ENCODE results near the gene LGALS4. TPM values are rescaled to one million over a fixed set of nuclear protein-coding genes. Genes with fewer than 3 reads are reported as not detected.
A peak's percentile ranks its signal among the peaks of the same experiment; 100 is the strongest.
"Not testable (repeated sequence)": the region's sequence is repeated elsewhere in the genome, so short reads cannot be mapped to it uniquely, and the experiment has no call there.

The LGALS4 gene
- total and polyA plus RNA-seq, 9 donors = 0.67 to 45.5 (median 1.3) TPM

- Histone ChIP-seq H3K4me3 (ENCODE audit: low read length) (peak overlapping the region; percentile 43), H3K9me3 (replicated peaks; ENCODE audit: control insufficient read depth, low read depth, low read length) (no peaks in the 10 kb centered on the region), H3K27ac (ENCODE audit: low read length) (peak overlapping the region; percentile 69), H3K27me3 (ENCODE audit: control insufficient read depth, insufficient read depth, low read length) (no peaks in the 10 kb centered on the region), H3K36me3 (ENCODE audit: control insufficient read depth, insufficient read depth, low read length) (no peaks in the 10 kb centered on the region), H3K4me1 (ENCODE audit: control insufficient read depth, insufficient read depth, low read length) (peaks cover 8% of the 10 kb centered on the region)
- peak; percentile 93 for DNase-seq
- 7% methylated on average over 42 of the region's 42 CpGs for whole genome bisulfite sequencing (ENCODE audit: insufficient coverage)
Observed at GRCh38 chr19:38769635-38770211, 43.0 kb downstream of the LGALS4 start.

- Histone ChIP-seq H3K4me1 (ENCODE audit: control insufficient read depth, insufficient read depth, low read length) (peaks cover 8% of the 10 kb centered on the region), H3K9me3 (replicated peaks; ENCODE audit: control insufficient read depth, low read depth, low read length) (no peaks in the 10 kb centered on the region), H3K27me3 (ENCODE audit: control insufficient read depth, insufficient read depth, low read length) (no peaks in the 10 kb centered on the region), H3K27ac (ENCODE audit: low read length) (no peak overlapping the region), H3K4me3 (ENCODE audit: low read length) (no peak overlapping the region), H3K36me3 (ENCODE audit: control insufficient read depth, insufficient read depth, low read length) (no peaks in the 10 kb centered on the region)
- 40% methylated on average over 1 of the region's 10 CpGs for WGBS (ENCODE audit: insufficient coverage)
- no peak for DNase-seq
Observed at GRCh38 chr19:38766276-38767047, 46.3 kb downstream of the LGALS4 start.

DNA sequence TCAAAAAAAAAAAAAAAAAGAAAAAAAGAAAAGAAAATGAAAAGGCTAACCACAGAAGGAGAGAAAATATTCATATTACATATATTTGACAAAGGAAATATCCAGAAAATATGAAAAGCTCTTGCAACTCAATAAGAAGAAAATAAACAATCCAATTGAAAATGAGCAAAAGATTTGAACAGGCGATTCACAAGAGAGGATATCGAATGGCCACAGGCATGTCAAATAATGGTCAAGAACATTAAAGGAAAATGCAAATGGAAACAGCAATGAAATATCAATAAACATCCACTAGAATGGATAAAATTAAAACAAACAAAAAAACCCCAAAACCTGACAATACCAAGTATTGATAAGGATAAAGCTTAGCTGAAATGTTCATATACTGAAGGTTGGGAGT lies 47.5 kb downstream of the LGALS4 start:
- DNase-seq = no peak
- H3K27ac ChIP-seq (ENCODE audit: low read length) = no peak overlapping the region
- WGBS (ENCODE audit: insufficient coverage) = no CpG with 5 or more reads among the region's 2 CpGs
- H3K4me1 ChIP-seq (ENCODE audit: control insufficient read depth, insufficient read depth, low read length) = peaks cover 8% of the 10 kb centered on the region
- no peaks in the 10 kb centered on the region for H3K36me3 ChIP-seq (ENCODE audit: control insufficient read depth, insufficient read depth, low read length)
- H3K4me3 ChIP-seq (ENCODE audit: low read length) = no peak overlapping the region
- H3K9me3 ChIP-seq (replicated peaks; ENCODE audit: control insufficient read depth, low read depth, low read length) = no peaks in the 10 kb centered on the region
- no peaks in the 10 kb centered on the region for H3K27me3 ChIP-seq (ENCODE audit: control insufficient read depth, insufficient read depth, low read length)

DNA sequence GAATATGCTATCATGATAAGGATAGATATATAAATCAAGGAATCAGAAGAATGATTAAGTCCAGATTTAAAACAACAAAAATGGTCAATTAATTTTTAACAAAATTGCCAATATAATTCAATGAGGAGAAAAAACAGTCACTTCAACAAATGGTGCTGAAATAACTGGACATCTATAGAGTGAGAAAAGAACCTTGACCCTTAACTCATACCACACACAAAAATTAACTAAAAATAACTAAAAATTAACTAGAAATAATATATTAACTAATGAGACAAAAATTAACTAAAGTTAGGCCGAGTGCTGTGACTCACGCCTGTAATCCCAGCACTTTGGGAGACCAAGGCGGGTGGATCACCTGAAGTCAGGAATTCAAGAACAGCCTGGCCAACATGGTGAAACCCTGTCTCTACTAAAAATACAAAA lies 48.9 kb downstream of the LGALS4 start:
- H3K4me1 ChIP-seq (ENCODE audit: control insufficient read depth, insufficient read depth, low read length) = no peaks in the 10 kb centered on the region
- no peak for DNase-seq
- no peaks in the 10 kb centered on the region for H3K9me3 ChIP-seq (replicated peaks; ENCODE audit: control insufficient read depth, low read depth, low read length)
- H3K27ac ChIP-seq (ENCODE audit: low read length) = no peak overlapping the region
- WGBS (ENCODE audit: insufficient coverage) = no CpG with 5 or more reads among the region's 3 CpGs
- H3K36me3 ChIP-seq (ENCODE audit: control insufficient read depth, insufficient read depth, low read length) = no peaks in the 10 kb centered on the region
- no peak overlapping the region for H3K4me3 ChIP-seq (ENCODE audit: low read length)
- no peaks in the 10 kb centered on the region for H3K27me3 ChIP-seq (ENCODE audit: control insufficient read depth, insufficient read depth, low read length)

DNA sequence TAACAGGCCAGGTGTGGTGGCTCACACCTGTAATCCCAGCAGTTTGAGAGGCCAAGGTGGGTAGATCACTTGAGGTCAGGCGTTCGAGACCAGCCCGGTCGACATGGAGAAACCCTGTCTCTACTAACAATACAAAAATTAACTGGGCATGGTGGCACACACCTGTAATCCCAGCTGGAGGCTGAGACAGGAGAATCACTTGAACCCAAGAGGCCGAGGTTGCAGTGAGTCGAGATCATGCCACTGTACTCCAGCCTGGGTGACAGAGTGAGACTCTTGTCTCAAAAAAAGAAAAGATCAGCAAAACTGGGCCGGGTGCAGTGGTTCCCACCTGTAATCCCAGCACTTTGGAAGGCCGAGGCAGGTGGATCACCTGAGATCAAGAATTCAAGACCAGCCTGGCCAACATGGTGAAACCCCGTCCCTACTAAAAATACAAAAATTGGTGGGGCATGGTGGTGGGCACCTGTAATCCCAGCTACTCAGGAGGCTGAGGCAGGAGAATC lies 50.8 kb downstream of the LGALS4 start:
- H3K27ac ChIP-seq (ENCODE audit: low read length); DNase-seq; H3K4me1 ChIP-seq (ENCODE audit: control insufficient read depth, insufficient read depth, low read length); H3K36me3 ChIP-seq (ENCODE audit: control insufficient read depth, insufficient read depth, low read length); H3K9me3 ChIP-seq (replicated peaks; ENCODE audit: control insufficient read depth, low read depth, low read length); H3K4me3 ChIP-seq (ENCODE audit: low read length); H3K27me3 ChIP-seq (ENCODE audit: control insufficient read depth, insufficient read depth, low read length): not testable (repeated sequence)
- 89% methylated on average over 4 of the region's 9 CpGs for WGBS (ENCODE audit: insufficient coverage)

DNA sequence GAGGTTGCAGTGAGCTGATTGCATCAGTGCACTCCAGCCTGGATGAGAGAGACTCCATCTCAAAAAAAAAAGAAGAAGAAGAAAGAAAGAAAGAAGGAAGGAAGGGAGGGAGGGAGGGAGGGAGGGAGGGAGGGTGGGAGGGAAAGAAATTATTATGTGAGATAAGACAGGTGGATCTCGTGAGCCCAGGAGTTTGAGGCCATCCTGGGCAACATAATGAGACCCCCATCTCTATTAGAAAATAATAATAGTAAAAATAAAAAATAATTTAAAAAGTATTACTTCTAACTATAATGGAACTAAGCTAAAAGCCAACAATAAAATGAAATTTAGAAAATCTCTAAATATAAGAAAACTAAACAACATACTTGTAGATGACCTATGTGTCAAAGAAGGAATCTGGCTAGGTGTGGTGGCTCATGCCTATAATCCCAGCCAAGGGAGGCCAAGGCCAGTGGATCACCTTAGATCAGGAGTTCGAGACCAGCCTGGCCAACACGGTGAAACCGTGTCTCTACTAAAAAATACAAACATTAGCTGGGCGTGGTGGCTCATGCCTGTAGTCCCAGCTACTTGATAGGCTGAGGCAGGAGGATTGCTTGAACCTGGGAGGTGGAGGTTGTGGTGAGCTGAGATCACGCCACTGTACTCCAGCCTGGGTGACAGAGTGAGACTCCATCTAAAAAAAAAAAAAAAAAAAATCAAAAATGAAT lies 51.8 kb downstream of the LGALS4 start:
- not testable (repeated sequence) for H3K9me3 ChIP-seq (replicated peaks; ENCODE audit: control insufficient read depth, low read depth, low read length); DNase-seq; H3K27ac ChIP-seq (ENCODE audit: low read length); H3K27me3 ChIP-seq (ENCODE audit: control insufficient read depth, insufficient read depth, low read length); H3K4me1 ChIP-seq (ENCODE audit: control insufficient read depth, insufficient read depth, low read length); H3K36me3 ChIP-seq (ENCODE audit: control insufficient read depth, insufficient read depth, low read length); H3K4me3 ChIP-seq (ENCODE audit: low read length)
- no CpG with 5 or more reads among the region's 6 CpGs for WGBS (ENCODE audit: insufficient coverage)

DNA sequence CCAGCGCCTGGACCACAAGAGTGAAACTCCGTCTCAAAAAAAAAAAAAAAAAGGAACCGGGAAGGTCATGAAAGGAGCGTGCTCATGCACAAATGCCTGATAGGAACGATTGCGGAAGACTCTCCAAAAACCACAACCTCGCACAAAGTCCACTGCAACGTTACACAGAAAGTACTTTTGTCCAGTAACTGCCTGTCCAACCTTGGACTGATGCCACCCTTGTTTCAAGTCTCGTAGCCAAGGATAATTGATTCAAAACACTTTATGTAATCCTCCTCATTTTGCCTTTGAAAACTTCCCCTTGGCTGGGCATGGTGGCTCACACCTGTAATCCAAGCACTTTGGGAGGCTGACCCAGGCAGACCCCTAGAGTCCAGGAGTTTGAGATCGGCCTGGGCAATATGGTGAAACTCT lies 53.1 kb downstream of the LGALS4 start:
- Histone ChIP-seq H3K4me1 (ENCODE audit: control insufficient read depth, insufficient read depth, low read length) (no peaks in the 10 kb centered on the region), H3K27me3 (ENCODE audit: control insufficient read depth, insufficient read depth, low read length) (no peaks in the 10 kb centered on the region), H3K36me3 (ENCODE audit: control insufficient read depth, insufficient read depth, low read length) (no peaks in the 10 kb centered on the region), H3K4me3 (ENCODE audit: low read length) (no peak overlapping the region), H3K27ac (ENCODE audit: low read length) (no peak overlapping the region), H3K9me3 (replicated peaks; ENCODE audit: control insufficient read depth, low read depth, low read length) (no peaks in the 10 kb centered on the region)
- WGBS (ENCODE audit: insufficient coverage) = 76% methylated on average over 7 of the region's 10 CpGs
- peak; percentile 32 for DNase-seq

GRCh38 chr19:38754196-38754595 lies 58.5 kb downstream of the LGALS4 start:
- not testable (repeated sequence) for DNase-seq; H3K4me1 ChIP-seq (ENCODE audit: control insufficient read depth, insufficient read depth, low read length); H3K9me3 ChIP-seq (replicated peaks; ENCODE audit: control insufficient read depth, low read depth, low read length); H3K27me3 ChIP-seq (ENCODE audit: control insufficient read depth, insufficient read depth, low read length); H3K36me3 ChIP-seq (ENCODE audit: control insufficient read depth, insufficient read depth, low read length); H3K4me3 ChIP-seq (ENCODE audit: low read length); H3K27ac ChIP-seq (ENCODE audit: low read length)
- no CpG with 5 or more reads among the region's 2 CpGs for whole genome bisulfite sequencing (ENCODE audit: insufficient coverage)

DNA sequence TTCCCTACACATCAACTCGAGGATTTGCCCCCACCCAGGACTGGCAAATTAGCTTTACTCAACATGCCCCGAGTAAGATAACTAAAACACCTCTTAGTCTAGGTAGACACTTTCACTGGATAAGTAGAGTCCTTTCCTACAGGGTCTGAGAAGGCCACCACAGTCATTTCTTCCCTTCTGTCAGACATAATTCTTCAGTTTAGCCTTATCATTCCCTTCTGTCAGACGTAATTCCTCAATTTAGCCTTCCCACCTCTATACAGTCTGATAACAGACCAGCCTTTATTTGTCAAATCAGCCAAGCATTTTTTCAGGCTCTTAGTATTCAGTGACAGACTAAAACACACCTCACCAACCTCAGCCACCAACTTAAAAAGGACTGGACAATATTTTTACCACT lies 59.0 kb downstream of the LGALS4 start:
- H3K27ac ChIP-seq (ENCODE audit: low read length); DNase-seq; H3K4me1 ChIP-seq (ENCODE audit: control insufficient read depth, insufficient read depth, low read length); H3K9me3 ChIP-seq (replicated peaks; ENCODE audit: control insufficient read depth, low read depth, low read length); H3K36me3 ChIP-seq (ENCODE audit: control insufficient read depth, insufficient read depth, low read length); H3K4me3 ChIP-seq (ENCODE audit: low read length); H3K27me3 ChIP-seq (ENCODE audit: control insufficient read depth, insufficient read depth, low read length): not testable (repeated sequence)
- 68% methylated on average over 2 of the region's 3 CpGs for WGBS (ENCODE audit: insufficient coverage)
